Globus pallidus (tissue), 1 donor: ENCODE measurements around the gene CCL25.
"Not testable (repeated sequence)": the region's sequence is repeated elsewhere in the genome, so short reads cannot be mapped to it uniquely, and the experiment has no call there.

Source experiments
- DNase-seq: peaks from one replicate; pipeline ENCODE4 v3.0.0-alpha.2; 2015; ENCODE audit warnings: low spot score

The CCL25 gene

GRCh38 chr19:8085598-8086408 lies 33.2 kb downstream of the CCL25 start:
- DNase-seq = no peak

GRCh38 chr19:8086849-8087248 lies 34.3 kb downstream of the CCL25 start:
- DNase-seq = no peak

- DNase-seq = no peak
Measured at GRCh38 chr19:8087876-8088275, 35.3 kb downstream of the CCL25 start.

GRCh38 chr19:8088752-8089663 lies 36.4 kb downstream of the CCL25 start:
- DNase-seq = no peak

GRCh38 chr19:8089664-8090601 lies 37.4 kb downstream of the CCL25 start:
- no peak for DNase-seq

GRCh38 chr19:8090950-8091349 lies 38.4 kb downstream of the CCL25 start:
- no peak for DNase-seq

- no peak for DNase-seq
Measured at GRCh38 chr19:8093740-8094139, 41.2 kb downstream of the CCL25 start.

GRCh38 chr19:8094336-8094735 lies 41.8 kb downstream of the CCL25 start:
- DNase-seq = no peak

- DNase-seq = no peak
Measured at GRCh38 chr19:8095354-8095886, 42.9 kb downstream of the CCL25 start.

- no peak for DNase-seq
Measured at GRCh38 chr19:8096071-8096470, 43.5 kb downstream of the CCL25 start.

GRCh38 chr19:8097198-8097597 lies 44.6 kb downstream of the CCL25 start:
- DNase-seq = no peak

GRCh38 chr19:8097681-8098567 lies 45.4 kb downstream of the CCL25 start:
- no peak for DNase-seq

- no peak for DNase-seq
Measured at GRCh38 chr19:8101311-8101710, 48.8 kb downstream of the CCL25 start.

GRCh38 chr19:8101910-8102309 lies 49.4 kb downstream of the CCL25 start:
- not testable (repeated sequence) for DNase-seq

- DNase-seq = no peak
Measured at GRCh38 chr19:8105471-8105870, 52.9 kb downstream of the CCL25 start.

- no peak for DNase-seq
Measured at GRCh38 chr19:8107301-8107903, 54.8 kb downstream of the CCL25 start.

- no peak for DNase-seq
Measured at GRCh38 chr19:8108560-8109445, 56.2 kb downstream of the CCL25 start.

GRCh38 chr19:8109455-8109854 lies 56.9 kb downstream of the CCL25 start:
- DNase-seq = no peak
